Kidney (tissue), 14 donors: ENCODE results near the gene FKBP9. TPM values are rescaled to one million over a fixed set of nuclear protein-coding genes. Genes with fewer than 3 reads are reported as not detected.

Experiments used
- DNase-seq, 5 donors: peaks; one replicate each; pipeline ENCODE4 v3.0.0-alpha.2; 2013 to 2020
- FAIRE-seq: peaks from 2 replicates; lab custom pipeline; 2012; peaks lifted over from hg19 to GRCh38; lab: Jason Lieb, UNC
- H3K27ac ChIP-seq, 2 donors: one replicate each; pipeline ENCODE4 v1.7.0; 2013; ENCODE audit warnings: low read depth in 2 of 2, low read length in 2 of 2, inconsistent platforms in 1 of 2
- H3K27me3 ChIP-seq: one replicate; pipeline ENCODE4 v1.7.1; 2013; ENCODE audit warnings: low read length, inconsistent platforms; ENCODE audit not compliant: control insufficient read depth, insufficient read depth
- H3K36me3 ChIP-seq, 3 donors: one replicate each; pipeline versions ENCODE4 v1.7.0 to v1.7.1; 2013; ENCODE audit warnings: low read length in 3 of 3, control low read depth in 1 of 3, inconsistent platforms in 1 of 3; ENCODE audit not compliant: insufficient read depth in 3 of 3, control insufficient read depth in 2 of 3
- H3K4me1 ChIP-seq, 3 donors: one replicate each; pipeline versions ENCODE4 v1.7.0 to v1.7.1; 2013; ENCODE audit warnings: low read length in 3 of 3, inconsistent platforms in 1 of 3, low read depth in 1 of 3; ENCODE audit not compliant: control insufficient read depth in 2 of 3, insufficient read depth in 2 of 3
- H3K4me3 ChIP-seq, 3 donors: one replicate each; pipeline versions ENCODE4 v1.7.0 to v1.8.1; 2013; ENCODE audit warnings: low read length in 3 of 3, control low read depth in 1 of 3, inconsistent platforms in 1 of 3
- H3K9ac ChIP-seq, 3 donors: one replicate each; pipeline versions ENCODE4 v1.7.0 to v1.7.1; 2013; ENCODE audit warnings: low read length in 3 of 3, control low read depth in 1 of 3, inconsistent platforms in 1 of 3
- H3K9me3 ChIP-seq, 3 donors: one replicate each; pipeline versions ENCODE4 v1.7.0 to v1.7.1; 2013; ENCODE audit warnings: low read length in 3 of 3, control low read depth in 1 of 3, inconsistent platforms in 1 of 3; ENCODE audit not compliant: control insufficient read depth in 2 of 3, insufficient read depth in 1 of 3
- CTCF ChIP-seq: IDR thresholded peaks from 3 replicates; pipeline ENCODE4 v1.5.1; 2012; ENCODE audit warnings: mild to moderate bottlenecking, moderate library complexity, borderline replicate concordance; ENCODE audit not compliant: insufficient read depth; ENCODE audit errors: extremely low read depth
- intact Hi-C: fragments of 100-400 bp; cut with DNase I; formaldehyde crosslinking; loops from one replicate; pipeline ENCODE4 v1.11.1; 2022
- polyA plus RNA-seq: library from polyadenylated mRNA; stranded (reverse); fragments of 350-450 nt; fragmentation: Illumina TruSeq; extraction: RNeasy Lipid Tissue Mini Kit (QIAGEN cat#74804); gene quantifications from one replicate; pipeline ENCODE4 v1.2.3, GENCODE V29; 2014; ENCODE audit warnings: low read depth, low replicate concordance; ENCODE audit not compliant: insufficient read depth
- total RNA-seq: library from RNA; stranded (reverse); fragmentation: NEBNext Ultra II Directional; extraction: Animal tissue kit (Norgen Biotek cat#: 25700); gene quantifications from one replicate; pipeline ENCODE4 v1.2.1, GENCODE V29; 2021
- donor health status: control.
- donor health status: control.
- donor health status: control.
- donor health status: control.
- donor health status: control.
- donor health status: DM: yes; HTN: yes; CAD: no.
- donor health status: Normal renal cell carcinoma (clear cell type).

Gene FKBP9
- total and polyA plus RNA-seq, 2 donors from 2014 or later: 55.1 to 109 TPM

GRCh38 chr7:32930378-32930777, 26.9 kb upstream of the FKBP9 start:
- no peak for DNase-seq

GRCh38 chr7:32935558-32935957, 21.7 kb upstream of the FKBP9 start:
- H3K4me1 ChIP-seq: peaks cover 0 to 4% (median 0%) of the 10 kb centered on the region in 3 donors
- no peak overlapping the region for H3K9ac ChIP-seq
- H3K9me3 ChIP-seq: no peaks in the 10 kb centered on the region
- peaks cover 0 to 3% (median 0%) of the 10 kb centered on the region in 3 donors for H3K36me3 ChIP-seq
- no peak overlapping the region for H3K27ac ChIP-seq
- DNase-seq: no peak
- no peak for TF ChIP-seq CTCF
- H3K4me3 ChIP-seq: no peak overlapping the region
- FAIRE-seq: no peak
- intact Hi-C loops: no loop called here
- H3K27me3 ChIP-seq: no peaks in the 10 kb centered on the region

More at GRCh38 chr7:32930378-32930777, 26.9 kb upstream of the FKBP9 start:
- no peaks in the 10 kb centered on the region for H3K4me1 ChIP-seq
- no peaks in the 10 kb centered on the region for H3K9me3 ChIP-seq
- no peaks in the 10 kb centered on the region for H3K27me3 ChIP-seq
- H3K27ac ChIP-seq: no peak overlapping the region
- no peak for TF ChIP-seq CTCF
- H3K4me3 ChIP-seq: no peak overlapping the region
- H3K36me3 ChIP-seq: peaks cover 0 to 7% (median 0%) of the 10 kb centered on the region in 3 donors
- intact Hi-C loops: no loop called here
- H3K9ac ChIP-seq: no peak overlapping the region
- no peak for FAIRE-seq

GRCh38 chr7:32936689-32937088, 20.6 kb upstream of the FKBP9 start:
- no peaks in the 10 kb centered on the region for H3K27me3 ChIP-seq
- peaks cover 0 to under 1% (median 0%) of the 10 kb centered on the region in 3 donors for H3K36me3 ChIP-seq
- H3K9ac ChIP-seq: no peak overlapping the region
- no peak for TF ChIP-seq CTCF
- H3K4me1 ChIP-seq: peaks cover 0 to 6% (median 3%) of the 10 kb centered on the region in 3 donors
- FAIRE-seq (no peak), DNase-seq (no peak)
- intact Hi-C loops: no loop called here
- no peaks in the 10 kb centered on the region for H3K9me3 ChIP-seq
- no peak overlapping the region for H3K4me3 ChIP-seq
- no peak overlapping the region for H3K27ac ChIP-seq
